Astrocyte (in vitro differentiated cells and primary cell): ENCODE measurements around the gene USP49. TPM values are rescaled to one million over a fixed set of nuclear protein-coding genes. Genes with fewer than 3 reads are reported as not detected.

Experiments
- DNase-seq: peaks from one replicate; pipeline ENCODE4 v3.0.0-alpha.2; 2010; ENCODE audit warnings: low read depth
- FAIRE-seq: peaks from 2 replicates; lab custom pipeline; 2011; peaks lifted over from hg19 to GRCh38; lab: Jason Lieb, UNC
- H2AFZ ChIP-seq: 2 replicates; pipeline ENCODE4 v1.6.0; 2012; ENCODE audit warnings: low read depth, low read length, inconsistent platforms
- H3K27ac ChIP-seq: 2 replicates; pipeline ENCODE4 v1.5.1; 2011; ENCODE audit warnings: low read depth, low read length, inconsistent platforms
- H3K27me3 ChIP-seq: 2 replicates; pipeline ENCODE4 v1.6.0; 2011; ENCODE audit warnings: low read length, inconsistent platforms; ENCODE audit not compliant: insufficient read depth
- H3K36me3 ChIP-seq: 2 replicates; pipeline ENCODE4 v1.5.1; 2011; ENCODE audit warnings: low read length, inconsistent platforms; ENCODE audit not compliant: insufficient read depth
- H3K4me1 ChIP-seq: 2 replicates; pipeline ENCODE4 v1.5.1; 2011; ENCODE audit warnings: low read length, inconsistent platforms; ENCODE audit not compliant: insufficient read depth
- H3K4me2 ChIP-seq: 2 replicates; pipeline ENCODE4 v1.6.0; 2012; ENCODE audit warnings: low read length, inconsistent platforms
- H3K4me3 ChIP-seq: 2 replicates; pipeline ENCODE4 v1.5.1; 2011; ENCODE audit warnings: low read depth, mild to moderate bottlenecking, low read length, inconsistent platforms; ENCODE audit not compliant: insufficient read depth
- H3K79me2 ChIP-seq: 2 replicates; pipeline ENCODE4 v1.6.0; 2012; ENCODE audit warnings: mild to moderate bottlenecking, low read length, inconsistent platforms; ENCODE audit not compliant: insufficient read depth
- H3K9ac ChIP-seq: 2 replicates; pipeline ENCODE4 v1.6.0; 2012; ENCODE audit warnings: mild to moderate bottlenecking, low read length, inconsistent platforms
- H3K9me3 ChIP-seq: 2 replicates; pipeline ENCODE4 v1.5.1; 2012; ENCODE audit warnings: low read depth, mild to moderate bottlenecking, low read length, inconsistent platforms; ENCODE audit not compliant: insufficient read depth
- H4K20me1 ChIP-seq: 2 replicates; pipeline ENCODE4 v1.6.0; 2012; ENCODE audit warnings: low read length, inconsistent platforms; ENCODE audit not compliant: insufficient read depth
- H3K27ac Mint-ChIP-seq: one replicate; pipeline ENCODE4 v1.8.0; 2021; ENCODE audit warnings: mild to moderate bottlenecking, mixed read lengths; ENCODE audit not compliant: unreplicated experiment
- H3K27me3 Mint-ChIP-seq: one replicate; pipeline ENCODE4 v1.8.0; 2021; ENCODE audit warnings: low read depth, mixed read lengths; ENCODE audit not compliant: unreplicated experiment
- H3K36me3 Mint-ChIP-seq: one replicate; pipeline ENCODE4 v1.8.0; 2021; ENCODE audit warnings: low read depth, mixed read lengths; ENCODE audit not compliant: unreplicated experiment
- H3K4me1 Mint-ChIP-seq: one replicate; pipeline ENCODE4 v1.8.0; 2021; ENCODE audit warnings: low read depth, mixed read lengths; ENCODE audit not compliant: unreplicated experiment
- H3K4me3 Mint-ChIP-seq: one replicate; pipeline ENCODE4 v1.8.0; 2021; ENCODE audit warnings: mild to moderate bottlenecking, moderate library complexity, mixed read lengths; ENCODE audit not compliant: unreplicated experiment
- H3K9me3 Mint-ChIP-seq: one replicate; pipeline ENCODE4 v1.8.0; 2021; ENCODE audit warnings: mild to moderate bottlenecking, mixed read lengths; ENCODE audit not compliant: unreplicated experiment
- EZH2 ChIP-seq: IDR thresholded peaks from 2 replicates; pipeline ENCODE4 v1.6.1; 2012; ENCODE audit warnings: mild to moderate bottlenecking, low read length, inconsistent platforms; ENCODE audit not compliant: insufficient read depth
- total RNA-seq: library from RNA; stranded (reverse); gene quantifications from 2 replicates; pipeline ENCODE4 v1.2.1, GENCODE V29; 2021
- TF ChIP-seq, protein P1 (sequence below): IDR thresholded peaks from 2 replicates; pipeline ENCODE4 v1.5.1; 2011; ENCODE audit warnings: low read depth, mild to moderate bottlenecking, inconsistent platforms, low read length, moderate library complexity; ENCODE audit not compliant: insufficient read depth

The USP49 gene
- total RNA-seq, 1 donor from 2014 or later = 5.5 TPM

DNA sequence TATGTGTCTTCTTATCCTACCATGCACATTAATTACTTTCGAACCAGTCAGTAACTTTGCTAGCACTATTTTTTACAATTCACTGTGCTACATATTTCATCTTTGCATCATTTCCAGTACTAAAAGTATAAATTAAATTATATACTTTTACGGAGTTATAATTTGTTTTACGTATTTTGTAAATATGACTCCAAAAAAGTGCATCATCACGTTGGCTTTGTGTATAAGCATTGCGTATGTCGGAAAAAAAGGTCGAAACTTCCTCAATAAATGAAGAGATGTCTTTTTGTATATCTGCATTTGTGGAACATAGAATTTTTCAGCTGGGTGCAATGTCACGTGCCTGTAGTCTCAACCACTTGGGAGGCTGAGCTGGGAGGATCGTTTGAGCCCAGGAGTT, 52.0 kb downstream of the USP49 start:
- Histone ChIP-seq H3K79me2 (no peaks in the 10 kb centered on the region), H3K9ac (no peak overlapping the region), H4K20me1 (no peaks in the 10 kb centered on the region), H3K27ac (no peak overlapping the region), H3K36me3 (no peaks in the 10 kb centered on the region), H3K27me3 (no peaks in the 10 kb centered on the region), H2AFZ (no peak overlapping the region), H3K9me3 (no peaks in the 10 kb centered on the region), H3K4me3 (no peak overlapping the region), H3K4me2 (no peak overlapping the region), H3K4me1 (peaks cover 6% of the 10 kb centered on the region)
- peaks cover 10% of the 10 kb centered on the region for H3K4me1 Mint-ChIP-seq
- no peak overlapping the region for H3K27ac Mint-ChIP-seq
- H3K36me3 Mint-ChIP-seq = peaks cover 2% of the 10 kb centered on the region
- FAIRE-seq (no peak), DNase-seq (no peak)
- no peaks in the 10 kb centered on the region for H3K9me3 Mint-ChIP-seq
- no peak for TF ChIP-seq EZH2
- TF ChIP-seq, protein P1, sequence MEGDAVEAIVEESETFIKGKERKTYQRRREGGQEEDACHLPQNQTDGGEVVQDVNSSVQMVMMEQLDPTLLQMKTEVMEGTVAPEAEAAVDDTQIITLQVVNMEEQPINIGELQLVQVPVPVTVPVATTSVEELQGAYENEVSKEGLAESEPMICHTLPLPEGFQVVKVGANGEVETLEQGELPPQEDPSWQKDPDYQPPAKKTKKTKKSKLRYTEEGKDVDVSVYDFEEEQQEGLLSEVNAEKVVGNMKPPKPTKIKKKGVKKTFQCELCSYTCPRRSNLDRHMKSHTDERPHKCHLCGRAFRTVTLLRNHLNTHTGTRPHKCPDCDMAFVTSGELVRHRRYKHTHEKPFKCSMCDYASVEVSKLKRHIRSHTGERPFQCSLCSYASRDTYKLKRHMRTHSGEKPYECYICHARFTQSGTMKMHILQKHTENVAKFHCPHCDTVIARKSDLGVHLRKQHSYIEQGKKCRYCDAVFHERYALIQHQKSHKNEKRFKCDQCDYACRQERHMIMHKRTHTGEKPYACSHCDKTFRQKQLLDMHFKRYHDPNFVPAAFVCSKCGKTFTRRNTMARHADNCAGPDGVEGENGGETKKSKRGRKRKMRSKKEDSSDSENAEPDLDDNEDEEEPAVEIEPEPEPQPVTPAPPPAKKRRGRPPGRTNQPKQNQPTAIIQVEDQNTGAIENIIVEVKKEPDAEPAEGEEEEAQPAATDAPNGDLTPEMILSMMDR = no peak
- H3K4me3 Mint-ChIP-seq = no peak overlapping the region
- no peaks in the 10 kb centered on the region for H3K27me3 Mint-ChIP-seq

DNA sequence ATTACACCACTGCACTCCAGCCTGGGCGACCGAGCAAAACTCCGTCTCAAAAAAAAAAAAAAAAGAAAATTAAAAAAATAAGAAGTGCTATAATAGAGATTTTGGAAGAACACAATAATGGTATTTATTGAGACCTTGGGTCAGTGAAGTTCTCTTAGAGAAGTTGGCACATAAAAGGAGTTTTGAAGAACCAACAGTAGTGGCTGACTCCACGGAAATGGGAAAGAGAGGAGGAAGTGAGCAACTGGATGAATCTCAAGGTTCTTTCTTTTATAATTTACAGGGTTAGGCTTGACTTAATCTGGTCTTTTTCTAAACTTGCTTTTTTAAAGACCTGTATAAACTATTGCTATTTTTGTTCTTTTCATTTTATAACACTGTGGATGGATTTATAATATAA, 54.8 kb downstream of the USP49 start:
- Histone ChIP-seq H3K4me3 (no peak overlapping the region), H3K4me1 (no peaks in the 10 kb centered on the region), H3K9me3 (no peaks in the 10 kb centered on the region), H3K27ac (no peak overlapping the region), H3K9ac (no peak overlapping the region), H3K4me2 (no peak overlapping the region), H3K36me3 (no peaks in the 10 kb centered on the region), H3K27me3 (no peaks in the 10 kb centered on the region), H2AFZ (no peak overlapping the region), H3K79me2 (no peaks in the 10 kb centered on the region), H4K20me1 (no peaks in the 10 kb centered on the region)
- Mint-ChIP-seq H3K27me3 (no peaks in the 10 kb centered on the region), H3K9me3 (peaks cover 2% of the 10 kb centered on the region), H3K4me3 (no peak overlapping the region), H3K36me3 (peaks cover 2% of the 10 kb centered on the region), H3K27ac (no peak overlapping the region), H3K4me1 (peaks cover 10% of the 10 kb centered on the region)
- DNase-seq (no peak), FAIRE-seq (no peak)
- TF ChIP-seq, protein P1 = no peak
- no peak for TF ChIP-seq EZH2

DNA sequence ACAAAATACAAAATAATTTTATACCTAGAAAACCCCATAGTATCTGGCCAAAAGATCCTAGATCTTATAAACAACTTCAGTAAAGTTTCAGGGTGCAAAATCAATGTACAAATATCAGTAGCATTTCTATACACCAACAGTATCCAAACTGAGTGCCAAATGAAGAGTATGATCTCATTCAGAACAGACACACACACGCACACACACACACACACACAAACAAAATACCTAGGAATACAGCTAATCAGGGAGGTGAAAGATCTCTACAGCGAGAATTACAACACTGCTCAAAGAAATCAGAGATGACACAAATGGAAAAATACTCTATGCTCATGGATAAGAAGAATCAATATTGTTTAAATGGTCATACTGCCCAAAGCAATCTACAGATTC, 58.5 kb downstream of the USP49 start:
- H3K27ac Mint-ChIP-seq = no peak overlapping the region
- peaks cover 2% of the 10 kb centered on the region for H3K36me3 Mint-ChIP-seq
- Histone ChIP-seq H3K4me1 (no peaks in the 10 kb centered on the region), H4K20me1 (no peaks in the 10 kb centered on the region), H3K27me3 (no peaks in the 10 kb centered on the region), H3K4me3 (no peak overlapping the region), H3K9ac (no peak overlapping the region), H3K36me3 (no peaks in the 10 kb centered on the region), H3K4me2 (no peak overlapping the region), H3K79me2 (no peaks in the 10 kb centered on the region), H2AFZ (no peak overlapping the region), H3K27ac (no peak overlapping the region), H3K9me3 (no peaks in the 10 kb centered on the region)
- no peaks in the 10 kb centered on the region for H3K27me3 Mint-ChIP-seq
- peaks cover 15% of the 10 kb centered on the region for H3K4me1 Mint-ChIP-seq
- no peak for FAIRE-seq
- TF ChIP-seq, protein P1 = no peak
- TF ChIP-seq EZH2 = no peak
- H3K9me3 Mint-ChIP-seq = peaks cover 2% of the 10 kb centered on the region
- H3K4me3 Mint-ChIP-seq = no peak overlapping the region
- DNase-seq = no peak
